ENCODE results near the gene ADAM15. TPM values are rescaled to one million over a fixed set of nuclear protein-coding genes. Genes with fewer than 3 reads are reported as not detected.

ADAM15 gene
- polyA plus RNA-seq, 4 donors = 37.6 to 53.1 (median 46.2) TPM

GRCh38 chr1:155029513-155030242, 21.4 kb upstream of the ADAM15 start:
- DNase-seq (ENCODE audit: low read depth in 4 of 4, low spot score in 3 of 4) = no peak

DNA sequence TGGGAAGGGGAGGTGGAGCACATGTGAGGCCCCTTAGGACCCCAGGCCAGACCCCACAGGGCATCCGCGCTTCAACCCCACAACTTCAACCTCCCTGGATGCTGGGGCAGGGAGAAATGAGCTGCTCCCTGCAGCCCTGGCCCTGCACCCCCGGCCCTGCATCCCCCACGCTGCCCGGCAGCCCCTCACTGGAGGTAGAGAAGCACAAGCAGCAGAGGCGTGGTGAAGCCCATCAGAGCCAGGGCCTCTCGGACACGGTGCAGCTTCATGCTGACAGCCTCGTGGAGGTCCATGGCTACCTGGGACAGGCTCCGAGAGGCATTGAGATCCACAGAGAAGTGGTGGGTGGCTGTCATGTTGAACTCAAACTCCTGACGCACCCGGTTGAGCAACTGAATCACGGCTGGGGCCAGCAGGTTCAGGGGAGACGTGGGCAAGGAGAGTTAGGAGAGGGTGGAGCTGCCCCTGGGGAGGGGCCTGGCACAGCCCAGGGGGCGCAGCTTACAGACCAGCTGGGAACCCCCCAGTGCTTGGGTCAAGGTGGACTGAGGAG, 20.8 kb upstream of the ADAM15 start:
- no peak for DNase-seq (ENCODE audit: low read depth in 4 of 4, low spot score in 3 of 4)

GRCh38 chr1:155030899-155031298, 20.2 kb upstream of the ADAM15 start:
- no peak for DNase-seq (ENCODE audit: low read depth in 4 of 4, low spot score in 3 of 4)

- no peak for DNase-seq (ENCODE audit: low read depth in 4 of 4, low spot score in 3 of 4)
Measured at GRCh38 chr1:155032886-155033285, 18.2 kb upstream of the ADAM15 start.

DNA sequence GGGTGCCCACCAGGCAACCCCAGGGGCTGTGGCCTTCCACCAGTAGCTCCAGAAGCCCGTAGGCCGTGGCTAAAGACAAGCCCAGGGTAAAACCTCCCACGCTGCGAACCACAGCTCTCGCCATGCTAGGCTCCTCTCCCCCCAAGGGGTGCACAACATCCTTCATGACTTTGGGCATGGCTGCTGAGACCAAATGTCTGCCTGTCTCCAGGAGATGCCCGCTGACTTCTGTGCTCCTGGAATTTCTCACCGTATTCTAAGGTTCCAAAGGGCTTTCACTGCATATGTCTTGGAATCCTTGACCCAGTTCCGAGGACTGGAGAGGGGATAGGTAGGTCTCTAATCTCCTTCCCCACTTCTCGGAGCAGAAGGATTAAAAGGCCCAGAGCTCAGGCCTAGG, 17.6 kb upstream of the ADAM15 start, which contains the start of the genes DCST1 and DCST2:
TSS of gene DCST1 (plus strand) at position 301 of the 400 bp plus-strand sequence. CDS start 213 bp downstream, outside the sequence.
TSS of gene DCST2 (minus strand) at position 258 of the 400 bp plus-strand sequence. CDS start at position 178, 80 bp downstream.
- no peak for DNase-seq (ENCODE audit: low read depth in 4 of 4, low spot score in 3 of 4)

DNA sequence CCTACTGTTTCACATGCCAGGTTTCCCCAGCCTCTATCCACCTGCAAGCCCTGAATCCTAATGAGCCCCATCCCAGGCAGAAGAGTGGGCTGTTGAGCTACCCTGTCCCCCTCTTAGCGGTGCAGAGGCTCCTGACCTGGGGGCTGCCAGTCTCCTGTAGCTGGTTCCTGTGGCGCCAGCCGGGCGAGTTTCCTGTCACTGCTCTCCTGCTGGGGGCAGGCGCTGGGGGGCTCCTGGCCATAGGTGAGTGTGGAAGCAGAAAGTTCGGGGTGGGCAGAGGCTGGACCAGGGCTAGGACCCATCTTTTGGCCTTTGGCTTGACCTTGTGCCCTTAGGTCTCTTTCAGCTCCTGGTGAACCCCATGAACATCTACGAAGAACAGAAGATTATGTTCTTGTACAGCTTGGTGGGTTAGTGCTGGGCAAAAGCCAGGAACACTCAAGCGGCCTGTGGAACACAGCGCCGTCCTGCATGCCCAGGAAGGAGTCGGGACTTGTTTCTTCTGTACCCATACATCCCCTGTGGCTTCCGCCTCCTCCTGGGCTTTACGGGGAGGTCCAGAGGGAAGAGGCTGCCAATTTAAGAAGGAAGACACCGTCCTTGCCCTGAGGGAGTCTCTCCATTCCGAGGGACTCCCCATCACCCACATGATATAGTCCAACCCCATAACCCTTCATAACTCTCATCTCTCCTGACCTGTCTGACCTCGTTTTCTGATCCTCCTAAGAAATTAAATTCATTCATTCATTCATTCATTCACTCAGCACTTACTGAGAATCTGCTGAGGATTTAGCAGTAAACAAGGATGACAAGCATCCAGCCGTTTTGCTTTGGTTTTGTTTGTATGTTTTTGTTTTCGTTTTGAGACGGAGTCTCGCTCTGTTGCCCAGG, 16.6 kb upstream of the ADAM15 start:
- no peak for DNase-seq (ENCODE audit: low read depth in 4 of 4, low spot score in 3 of 4)

GRCh38 chr1:155035936-155036335, 15.2 kb upstream of the ADAM15 start:
- DNase-seq (ENCODE audit: low read depth in 4 of 4, low spot score in 3 of 4) = no peak

GRCh38 chr1:155037043-155037442, 14.1 kb upstream of the ADAM15 start:
- no peak for DNase-seq (ENCODE audit: low read depth in 4 of 4, low spot score in 3 of 4)

DNA sequence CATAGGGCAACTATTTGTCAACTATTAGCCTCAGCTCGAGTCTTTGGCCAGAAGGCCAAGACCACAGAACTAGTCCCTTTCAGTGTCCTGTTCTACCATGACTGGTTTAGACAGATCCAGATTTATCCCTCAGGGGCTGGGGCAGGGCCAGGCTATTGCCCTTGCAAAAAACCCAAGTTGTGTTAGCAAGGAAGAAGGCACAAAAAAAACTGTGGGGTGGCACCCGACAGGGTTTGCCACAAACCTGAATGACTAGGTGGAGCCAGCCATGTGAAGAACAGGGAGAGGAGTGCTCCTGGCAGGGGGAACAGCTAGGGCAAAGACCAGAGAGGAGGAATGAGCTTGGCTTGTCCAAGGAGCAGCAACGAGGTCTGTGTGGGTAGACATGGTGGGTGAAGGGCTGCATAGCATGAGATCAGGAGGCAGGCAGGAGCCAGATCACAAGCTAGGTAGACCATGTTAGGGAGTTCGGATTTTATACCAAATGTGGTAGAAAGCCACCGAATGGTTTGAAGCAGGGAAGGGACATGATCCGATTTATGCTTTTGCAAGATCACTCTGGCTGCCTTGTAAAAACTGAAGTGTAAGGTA, 13.2 kb upstream of the ADAM15 start:
- no peak for DNase-seq (ENCODE audit: low read depth in 4 of 4, low spot score in 3 of 4)

GRCh38 chr1:155038602-155039307, 12.4 kb upstream of the ADAM15 start:
- no peak for DNase-seq (ENCODE audit: low read depth in 4 of 4, low spot score in 3 of 4)

DNA sequence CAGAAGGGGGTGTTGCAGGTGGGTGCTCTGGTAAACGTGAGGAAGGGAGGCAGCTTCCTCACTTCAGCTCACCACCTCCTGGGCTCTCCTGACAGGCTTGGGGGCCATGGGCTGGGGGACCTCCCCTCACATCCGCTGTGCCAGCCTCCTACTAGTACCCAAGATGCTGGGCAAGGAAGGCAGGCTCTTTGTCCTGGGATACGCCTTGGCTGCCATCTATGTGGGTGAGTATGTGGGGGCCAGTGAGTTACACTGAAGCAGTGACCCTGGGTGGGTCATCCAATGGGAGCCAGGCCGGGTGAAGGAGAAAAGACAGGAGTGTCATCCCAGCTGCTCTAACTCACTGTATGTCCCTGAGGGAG, 11.8 kb upstream of the ADAM15 start:
- DNase-seq (ENCODE audit: low read depth in 4 of 4, low spot score in 3 of 4) = no peak

DNA sequence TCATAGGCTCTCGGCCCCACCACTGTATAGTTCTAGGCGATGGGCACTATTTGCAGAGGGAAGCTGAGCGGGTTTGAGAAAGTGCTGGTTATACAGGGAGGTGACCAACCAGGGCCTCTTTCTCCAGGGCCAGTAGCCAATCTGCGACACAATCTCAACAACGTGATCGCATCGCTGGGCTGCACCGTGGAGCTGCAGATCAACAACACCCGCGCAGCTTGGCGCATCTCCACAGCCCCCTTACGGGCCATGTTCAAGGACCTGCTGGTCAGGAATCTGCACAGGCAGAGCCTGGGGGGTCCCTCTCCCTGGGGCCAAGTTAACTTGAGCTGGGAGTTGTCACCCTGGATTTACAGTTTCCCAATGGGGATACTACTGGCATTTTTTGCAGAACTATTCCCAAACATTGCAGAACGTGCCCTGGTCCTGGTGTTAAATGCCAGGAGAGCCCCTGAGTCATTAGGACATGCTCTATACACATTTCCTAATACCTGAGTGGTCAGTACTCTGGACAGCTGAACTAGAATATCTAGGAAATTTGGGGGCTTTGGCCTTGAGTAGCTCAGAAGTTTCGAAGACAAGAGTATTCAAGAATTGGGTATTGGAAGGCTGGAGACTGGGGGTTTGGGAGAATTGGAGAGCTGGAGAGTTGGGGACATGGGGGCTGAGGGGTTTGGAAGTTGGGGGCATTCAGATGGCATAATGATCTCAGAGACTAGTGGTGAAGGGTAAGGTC, 10.6 kb upstream of the ADAM15 start:
- DNase-seq (ENCODE audit: low read depth in 4 of 4, low spot score in 3 of 4) = no peak

DNA sequence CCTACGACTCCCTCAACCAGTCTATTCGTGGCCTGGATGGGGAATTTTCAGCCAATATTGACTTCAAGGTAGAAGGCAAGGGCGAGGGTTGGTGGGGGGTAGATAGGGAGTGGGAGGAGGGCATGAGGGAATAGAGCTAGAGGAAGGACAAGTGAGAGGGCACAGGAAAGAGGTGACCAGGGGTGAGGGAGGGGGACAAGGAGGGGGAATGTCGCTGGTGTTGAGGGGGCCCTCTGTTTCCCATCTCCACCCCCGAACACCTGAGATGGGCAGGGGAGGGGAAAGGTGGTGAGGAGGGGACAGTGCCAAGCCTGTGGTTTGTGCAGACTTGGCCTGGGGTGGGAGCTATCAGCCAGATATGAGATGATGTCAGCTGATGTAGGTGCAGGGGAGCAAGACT, 8.3 kb upstream of the ADAM15 start:
- DNase-seq (ENCODE audit: low read depth in 4 of 4, low spot score in 3 of 4) = no peak

DNA sequence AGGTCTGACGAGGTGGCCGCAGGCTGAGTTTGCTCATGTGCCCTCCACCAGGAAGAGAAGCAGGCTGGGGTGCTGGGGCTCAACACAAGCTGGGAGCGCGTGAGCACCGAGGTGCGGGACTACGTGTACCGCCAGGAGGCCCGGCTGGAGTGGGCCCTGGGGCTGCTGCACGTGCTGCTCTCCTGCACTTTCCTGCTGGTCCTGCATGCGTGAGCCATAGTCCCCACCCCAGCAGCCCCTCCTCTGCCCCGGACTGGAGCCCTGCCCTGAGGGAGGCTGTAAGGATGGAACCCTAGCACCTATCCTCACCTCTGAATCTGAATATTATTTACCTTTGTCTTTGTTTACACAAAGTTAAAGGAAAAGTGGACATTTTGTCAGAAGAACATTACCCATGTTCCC, 7.8 kb upstream of the ADAM15 start:
- DNase-seq (ENCODE audit: low read depth in 4 of 4, low spot score in 3 of 4) = no peak

GRCh38 chr1:155043793-155044192, 7.3 kb upstream of the ADAM15 start:
- no peak for DNase-seq (ENCODE audit: low read depth in 4 of 4, low spot score in 3 of 4)

DNA sequence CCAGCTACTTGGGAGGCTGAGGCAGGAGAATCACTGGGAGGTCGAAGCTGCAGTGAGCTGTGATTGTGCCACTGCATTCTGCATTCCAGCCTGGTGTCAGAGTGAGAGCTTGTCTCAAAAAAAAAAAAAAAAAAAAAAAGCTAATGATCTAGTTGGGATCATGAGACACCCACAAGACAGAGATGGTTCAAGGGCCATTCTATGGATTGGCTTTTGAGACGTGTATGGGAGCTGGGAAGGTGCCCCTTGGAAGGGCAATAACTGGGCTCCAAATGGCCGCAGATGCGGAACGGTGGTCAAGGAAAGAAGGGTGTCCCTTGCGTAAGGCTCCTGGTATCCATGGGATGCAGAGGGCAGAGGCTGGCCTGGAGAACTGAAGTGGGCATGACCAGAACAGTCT, 6.8 kb upstream of the ADAM15 start:
- no peak for DNase-seq (ENCODE audit: low read depth in 4 of 4, low spot score in 3 of 4)

DNA sequence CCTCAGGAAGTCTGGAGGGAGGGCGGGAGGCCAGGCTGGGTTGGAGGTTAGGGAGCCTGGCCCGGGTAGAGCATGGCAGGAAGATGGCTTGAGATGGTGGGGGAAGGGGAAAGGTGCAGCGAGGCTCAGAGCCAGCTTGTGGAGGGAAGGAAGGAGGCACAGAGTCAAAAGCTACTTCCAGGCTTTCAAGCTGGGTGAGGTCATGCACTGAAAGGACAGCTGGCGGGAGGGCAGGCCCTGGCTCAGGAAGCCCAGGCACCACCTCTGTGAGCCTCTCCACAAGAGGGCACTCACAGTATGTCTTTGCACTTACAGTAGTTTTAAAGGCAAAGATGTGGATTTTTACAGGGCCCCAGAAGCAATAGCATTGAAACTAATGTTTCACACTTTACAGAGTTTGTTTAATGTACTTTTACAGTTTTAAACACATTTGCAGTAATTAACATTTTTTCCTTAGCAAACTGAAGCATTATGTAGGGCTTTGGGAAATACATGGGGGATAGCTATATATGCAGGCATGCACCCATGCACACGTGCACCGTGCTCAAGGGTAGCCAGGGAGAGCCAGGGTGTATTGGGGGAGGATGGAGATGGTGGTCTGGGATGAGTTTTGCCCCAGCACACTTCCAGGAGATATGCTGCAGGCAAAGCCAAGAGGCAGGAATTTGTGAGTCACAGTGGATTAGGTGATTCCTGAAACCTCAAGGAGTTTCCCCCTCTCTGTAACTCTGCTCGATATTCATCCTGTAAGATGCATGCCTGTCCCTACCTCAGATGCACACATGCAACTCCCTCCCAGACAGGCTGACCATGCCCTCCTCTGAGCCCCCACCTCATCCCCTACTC, 6.1 kb upstream of the ADAM15 start:
- no peak for DNase-seq (ENCODE audit: low read depth in 4 of 4, low spot score in 3 of 4)

DNA sequence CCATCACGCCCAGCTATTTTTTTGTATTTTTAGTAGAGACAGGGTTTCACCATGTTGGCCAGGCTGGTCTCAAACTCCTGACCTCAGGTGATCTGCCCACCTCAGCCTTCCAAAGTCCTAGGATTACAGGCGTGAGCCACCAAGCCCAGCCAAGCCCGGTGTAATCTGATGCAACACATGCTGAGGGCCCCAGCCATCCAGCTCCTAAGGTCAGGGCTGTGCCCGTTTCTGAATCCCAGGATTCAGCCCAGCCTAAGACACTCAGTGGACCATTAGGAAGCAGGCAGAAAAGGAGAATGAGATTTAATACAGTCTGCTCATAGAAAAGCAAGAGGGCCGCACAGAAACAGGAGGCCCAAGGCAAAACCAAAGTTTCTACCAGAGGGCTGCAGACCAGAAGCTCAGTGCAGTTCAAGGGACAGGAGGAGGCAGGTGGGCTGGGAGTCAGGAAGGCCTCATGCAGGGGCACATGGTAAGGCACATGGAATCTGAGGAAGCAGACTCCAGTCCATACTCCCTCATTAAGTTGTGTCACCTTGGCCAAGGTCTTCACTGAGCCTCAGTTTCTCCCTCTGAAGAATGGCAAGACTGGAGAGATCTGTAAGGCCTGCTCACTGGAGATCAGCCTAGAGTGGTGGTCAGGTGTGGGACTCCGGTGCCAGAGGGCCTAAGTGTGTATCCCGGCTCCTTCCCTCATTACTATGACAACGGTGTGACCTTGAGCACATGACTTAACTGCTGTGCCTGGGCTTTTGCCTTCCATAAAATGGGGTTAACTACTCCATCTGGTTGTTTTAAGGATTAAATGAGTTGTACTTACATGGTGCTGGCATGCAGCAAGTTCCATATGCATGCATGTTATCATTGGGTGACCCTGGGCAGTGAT, 2.4 kb upstream of the ADAM15 start:
- DNase-seq (ENCODE audit: low read depth in 4 of 4, low spot score in 3 of 4) = no peak
